ENCODE data around the gene METTL17. TPM values are rescaled to one million over a fixed set of nuclear protein-coding genes. Genes with fewer than 3 reads are reported as not detected.
"Not testable (repeated sequence)": the region's sequence is repeated elsewhere in the genome, so short reads cannot be mapped to it uniquely, and the experiment has no call there.

METTL17 gene
- total and polyA plus RNA-seq, 2 of the 13 experiments (the other 11 are each of a cell fraction or from before 2014, with no cell fraction given): 122 to 199 TPM

DNA sequence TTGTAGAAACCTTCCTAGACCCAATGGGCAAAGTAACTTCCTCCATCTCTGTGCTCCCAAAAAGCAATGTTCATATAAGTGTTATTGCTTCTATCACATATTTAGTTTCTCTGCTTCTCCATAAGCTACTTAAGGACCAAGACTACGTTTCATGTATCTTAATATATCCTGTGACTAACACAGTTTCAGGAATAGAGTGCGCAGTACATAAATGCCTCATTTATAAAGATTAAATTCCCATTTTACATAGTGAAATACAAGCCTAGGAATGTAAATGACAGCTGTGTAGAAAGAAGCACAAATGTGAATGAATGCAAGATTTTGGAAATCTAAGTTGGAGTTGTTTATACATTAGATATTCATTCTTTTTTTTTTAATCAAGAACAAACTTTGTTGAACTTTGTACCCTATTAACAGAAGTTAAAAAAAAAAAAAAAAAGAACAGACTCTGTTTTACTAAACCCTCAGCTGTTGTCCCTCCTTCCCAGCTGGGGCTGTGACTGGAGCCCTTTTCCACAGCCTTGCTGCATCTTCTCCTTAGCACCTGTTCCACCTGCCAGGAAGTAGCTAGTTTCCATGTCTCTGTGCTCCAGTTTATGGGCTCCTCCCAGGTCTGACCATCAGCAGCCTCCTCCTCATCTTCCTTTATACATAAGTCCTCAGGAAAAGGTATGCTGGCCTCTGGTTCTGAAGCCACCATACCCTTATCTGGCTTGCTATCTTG is 7.0 kb upstream of the METTL17 start:
- FAIRE-seq (no peak), DNase-seq (ENCODE audit: low spot score) (no peak), ATAC-seq (no peak)
- ChIA-PET POLR2A (no interaction called here), CTCF (ENCODE audit: low intra/inter-chr PET ratio, low total read pairs) (no interaction called here)
- no peak overlapping the region for H2AFZ ChIP-seq (ENCODE audit: low read length)
- intact Hi-C loops (cut with micrococcal nuclease; ENCODE audit: unreplicated experiment) (no loop called here), in situ Hi-C loops (cut with HindIII; ENCODE audit: extremely low pct_ligation_motif_present, low pct_unique_long_range_greater_than_20kb) (loop anchor here (25.0 kb wide), 1 partner anchor 646 kb away; the partner anchor contains the start of genes CCNB1IP1 and PARP2)
- no TSS peak for BruUV-seq (replicated peaks)
- H3K27me3 ChIP-seq (ENCODE audit: control insufficient read depth in 1 of 2, insufficient read depth in 2 of 2, low read length in 2 of 2): peaks cover 1 to 7% of the 10 kb centered on the region in 2 experiments; a peak in 2 of 5 replicates
- no peak overlapping the region for H3K27ac ChIP-seq (ENCODE audit: extremely low read length, insufficient read depth, low read length)
- 49% methylated on average over 2 of the region's 2 CpGs for WGBS (ENCODE audit: low lambda C conversion rate)
- TF ChIP-seq GLMP (CRISPR knock-in tag; IDR thresholded peaks at IDR 0.05; ENCODE audit: borderline replicate concordance) (no peak), BRD4 (CRISPR knock-in tag; IDR thresholded peaks at IDR 0.05) (no peak), TRIM22 (IDR thresholded peaks at IDR 0.05) (no peak)
- no peak overlapping the region for H3K4me2 ChIP-seq (ENCODE audit: low read depth, low read length)
- no peaks in the 10 kb centered on the region for H4K20me1 ChIP-seq (ENCODE audit: insufficient read depth, low read length)
- H3K79me2 ChIP-seq (ENCODE audit: insufficient read depth, low read length): no peaks in the 10 kb centered on the region
- no peak overlapping the region for H3K9ac ChIP-seq (ENCODE audit: insufficient read depth, low read depth, low read length)
- H3K36me3 ChIP-seq (replicated peaks in 1 of 2; ENCODE audit: control insufficient read depth in 1 of 2, insufficient read depth in 2 of 2, low read length in 2 of 2): no peaks in the 10 kb centered on the region
- H3K4me1 ChIP-seq (ENCODE audit: insufficient read depth, low read length): no peaks in the 10 kb centered on the region
- no peaks in the 10 kb centered on the region for H3K9me3 ChIP-seq (ENCODE audit: low read length)
- no peak overlapping the region for H3K4me3 ChIP-seq (replicated peaks in 1 of 3; ENCODE audit: insufficient read depth in 1 of 3, low read depth in 2 of 3, low read length in 3 of 3)

GRCh38 chr14:20985650-20986049 is 4.1 kb upstream of the METTL17 start:
- intact Hi-C loops (cut with micrococcal nuclease; ENCODE audit: unreplicated experiment); FAIRE-seq; H2AFZ ChIP-seq (ENCODE audit: low read length); CTCF ChIA-PET (ENCODE audit: low intra/inter-chr PET ratio, low total read pairs); BruUV-seq (replicated peaks); ATAC-seq; H3K9ac ChIP-seq (ENCODE audit: insufficient read depth, low read depth, low read length); POLR2A ChIA-PET; H3K4me2 ChIP-seq (ENCODE audit: low read depth, low read length); H3K9me3 ChIP-seq (ENCODE audit: low read length); H3K4me3 ChIP-seq (replicated peaks in 1 of 3; ENCODE audit: insufficient read depth in 1 of 3, low read depth in 2 of 3, low read length in 3 of 3); H3K27ac ChIP-seq (ENCODE audit: extremely low read length, insufficient read depth, low read length); H3K79me2 ChIP-seq (ENCODE audit: insufficient read depth, low read length); DNase-seq (ENCODE audit: low spot score); H3K27me3 ChIP-seq (ENCODE audit: control insufficient read depth in 1 of 2, insufficient read depth in 2 of 2, low read length in 2 of 2); H4K20me1 ChIP-seq (ENCODE audit: insufficient read depth, low read length); H3K36me3 ChIP-seq (replicated peaks in 1 of 2; ENCODE audit: control insufficient read depth in 1 of 2, insufficient read depth in 2 of 2, low read length in 2 of 2): not testable (repeated sequence)
- H3K4me1 ChIP-seq (ENCODE audit: insufficient read depth, low read length): peaks cover 11% of the 10 kb centered on the region
- 78% methylated on average over 4 of the region's 4 CpGs for WGBS (ENCODE audit: low lambda C conversion rate)
- in situ Hi-C loops (cut with HindIII; ENCODE audit: extremely low pct_ligation_motif_present, low pct_unique_long_range_greater_than_20kb): loop anchor here (25.0 kb wide), 1 partner anchor 648 kb away; the partner anchor contains the start of genes CCNB1IP1 and PARP2

All from HepG2 (cell line).